ENCODE results near the gene GNB1L. TPM values are rescaled to one million over a fixed set of nuclear protein-coding genes. Genes with fewer than 3 reads are reported as not detected.

GNB1L gene
- total RNA-seq, 1 donor from 2014 or later = 3.7 TPM

- Mint-ChIP-seq H3K9me3 (ENCODE audit: unreplicated experiment) (no peaks in the 10 kb centered on the region), H3K27ac (ENCODE audit: unreplicated experiment) (peak overlapping the region; percentile 31), H3K36me3 (ENCODE audit: low read depth, unreplicated experiment) (peaks cover 9% of the 10 kb centered on the region), H3K4me1 (ENCODE audit: unreplicated experiment) (peaks cover 23% of the 10 kb centered on the region), H3K4me3 (ENCODE audit: unreplicated experiment) (peak overlapping the region; percentile 91), H3K27me3 (ENCODE audit: unreplicated experiment) (peaks cover 15% of the 10 kb centered on the region)
- no peak for TF ChIP-seq CTCF (IDR thresholded peaks at IDR 0.05; ENCODE audit: unreplicated experiment)
- DNase-seq (ENCODE audit: low spot score) = no peak
These were observed 1.1 kb upstream of the GNB1L start for GRCh38 chr22:19855504-19856409.

DNA sequence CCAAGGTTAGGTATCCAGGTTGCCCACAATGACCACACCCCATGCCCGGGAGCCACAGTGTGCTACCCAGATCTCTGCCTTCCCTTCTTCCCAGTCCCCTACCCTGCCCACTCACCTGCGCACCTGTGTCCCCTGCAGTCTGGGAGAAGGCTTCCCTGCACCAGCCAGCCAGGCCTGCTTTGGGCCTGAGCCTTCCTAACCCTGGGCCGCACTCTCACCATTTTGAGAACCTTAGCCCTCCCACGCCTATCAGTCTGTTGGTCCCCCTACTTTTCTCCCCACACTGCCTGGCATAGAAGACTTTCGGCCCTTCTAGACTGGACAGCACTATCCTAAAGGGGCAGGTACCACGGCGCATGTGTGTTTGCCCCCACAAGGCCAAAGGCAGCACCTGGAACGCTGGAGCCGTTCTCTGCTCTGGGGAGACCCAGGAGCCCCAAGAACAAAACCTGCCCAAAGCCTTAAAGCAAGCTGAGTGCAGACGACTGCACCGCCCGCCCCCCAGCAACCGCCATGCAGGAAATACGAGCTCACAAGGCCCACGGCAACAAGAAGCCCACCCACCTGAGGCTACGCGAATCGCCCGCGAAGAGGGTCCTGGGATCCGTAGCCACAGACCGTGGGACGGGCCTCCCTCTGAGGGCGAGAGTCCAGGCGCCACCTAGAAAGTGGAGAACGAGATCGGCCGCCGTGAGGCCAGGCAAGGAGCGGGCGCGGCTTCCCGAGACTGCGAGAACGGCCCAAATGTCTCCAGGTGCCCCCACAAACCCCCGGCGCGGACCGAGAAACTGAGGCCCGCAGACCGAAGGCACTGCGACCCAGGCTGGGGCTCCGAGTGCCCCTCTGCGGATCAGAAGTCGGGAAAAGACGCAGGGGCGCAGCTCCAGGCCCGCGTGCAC is 546 bp downstream of the GNB1L start:
- Mint-ChIP-seq H3K4me3 (ENCODE audit: unreplicated experiment) (peak overlapping the region; percentile 95), H3K27me3 (ENCODE audit: unreplicated experiment) (peaks cover 15% of the 10 kb centered on the region), H3K27ac (ENCODE audit: unreplicated experiment) (no peak overlapping the region), H3K36me3 (ENCODE audit: low read depth, unreplicated experiment) (peaks cover 17% of the 10 kb centered on the region), H3K9me3 (ENCODE audit: unreplicated experiment) (no peaks in the 10 kb centered on the region), H3K4me1 (ENCODE audit: unreplicated experiment) (peaks cover 23% of the 10 kb centered on the region)
- no peak for TF ChIP-seq CTCF (IDR thresholded peaks at IDR 0.05; ENCODE audit: unreplicated experiment)
- no peak for DNase-seq (ENCODE audit: low spot score)

GRCh38 chr22:19853058-19853878 is 1.4 kb downstream of the GNB1L start:
- TF ChIP-seq CTCF (IDR thresholded peaks at IDR 0.05; ENCODE audit: unreplicated experiment) = no peak
- DNase-seq (ENCODE audit: low spot score) = no peak
- H3K4me1 Mint-ChIP-seq (ENCODE audit: unreplicated experiment) = peaks cover 23% of the 10 kb centered on the region
- H3K27ac Mint-ChIP-seq (ENCODE audit: unreplicated experiment) = peak overlapping the region; percentile 36
- H3K9me3 Mint-ChIP-seq (ENCODE audit: unreplicated experiment) = no peaks in the 10 kb centered on the region
- H3K36me3 Mint-ChIP-seq (ENCODE audit: low read depth, unreplicated experiment) = peaks cover 17% of the 10 kb centered on the region
- peak overlapping the region; percentile 95 for H3K4me3 Mint-ChIP-seq (ENCODE audit: unreplicated experiment)
- H3K27me3 Mint-ChIP-seq (ENCODE audit: unreplicated experiment) = peaks cover 15% of the 10 kb centered on the region

DNA sequence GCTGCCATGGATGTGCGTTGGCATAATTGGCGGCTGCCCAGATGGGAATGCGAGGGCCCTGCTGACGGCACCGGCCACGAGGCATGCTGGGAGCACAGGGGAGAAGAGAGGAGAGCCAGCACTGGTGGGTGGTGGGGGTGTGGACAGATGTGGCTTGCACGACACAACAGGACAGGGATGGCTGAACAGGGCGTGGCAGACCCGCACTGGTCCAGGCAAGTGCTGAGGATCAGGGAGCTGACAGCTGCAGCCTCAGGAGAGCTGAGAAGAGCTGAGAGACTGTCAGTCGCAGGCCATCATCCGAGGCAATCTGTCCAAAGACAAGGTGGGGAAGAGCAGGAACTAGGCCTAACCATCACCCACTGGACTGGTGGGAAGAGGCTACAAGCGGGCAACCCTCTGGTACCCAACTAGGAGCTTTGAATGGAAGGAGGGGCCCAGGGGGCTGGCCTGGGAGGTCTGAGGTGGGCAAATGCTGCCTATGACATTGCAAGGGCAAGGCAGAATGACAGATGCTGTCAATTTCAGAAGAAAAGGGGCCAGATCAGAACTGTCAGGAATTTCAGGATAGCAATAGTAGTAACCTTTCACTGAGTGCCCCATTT is 2.4 kb downstream of the GNB1L start:
- Mint-ChIP-seq H3K4me1 (ENCODE audit: unreplicated experiment) (peaks cover 23% of the 10 kb centered on the region), H3K36me3 (ENCODE audit: low read depth, unreplicated experiment) (peaks cover 17% of the 10 kb centered on the region), H3K27me3 (ENCODE audit: unreplicated experiment) (peaks cover 15% of the 10 kb centered on the region), H3K9me3 (ENCODE audit: unreplicated experiment) (no peaks in the 10 kb centered on the region), H3K4me3 (ENCODE audit: unreplicated experiment) (peak overlapping the region; percentile 95), H3K27ac (ENCODE audit: unreplicated experiment) (peak overlapping the region; percentile 36)
- no peak for TF ChIP-seq CTCF (IDR thresholded peaks at IDR 0.05; ENCODE audit: unreplicated experiment)
- DNase-seq (ENCODE audit: low spot score) = no peak
